GM19455 (cell line): ENCODE data around the gene ROMO1.

ENCODE experiments used
- ATAC-seq: cut with Tn5 transposase; IDR thresholded peaks from one replicate; pipeline ENCODE4 v1.9.1; 2021; ENCODE audit not compliant: unreplicated experiment

The ROMO1 gene

DNA sequence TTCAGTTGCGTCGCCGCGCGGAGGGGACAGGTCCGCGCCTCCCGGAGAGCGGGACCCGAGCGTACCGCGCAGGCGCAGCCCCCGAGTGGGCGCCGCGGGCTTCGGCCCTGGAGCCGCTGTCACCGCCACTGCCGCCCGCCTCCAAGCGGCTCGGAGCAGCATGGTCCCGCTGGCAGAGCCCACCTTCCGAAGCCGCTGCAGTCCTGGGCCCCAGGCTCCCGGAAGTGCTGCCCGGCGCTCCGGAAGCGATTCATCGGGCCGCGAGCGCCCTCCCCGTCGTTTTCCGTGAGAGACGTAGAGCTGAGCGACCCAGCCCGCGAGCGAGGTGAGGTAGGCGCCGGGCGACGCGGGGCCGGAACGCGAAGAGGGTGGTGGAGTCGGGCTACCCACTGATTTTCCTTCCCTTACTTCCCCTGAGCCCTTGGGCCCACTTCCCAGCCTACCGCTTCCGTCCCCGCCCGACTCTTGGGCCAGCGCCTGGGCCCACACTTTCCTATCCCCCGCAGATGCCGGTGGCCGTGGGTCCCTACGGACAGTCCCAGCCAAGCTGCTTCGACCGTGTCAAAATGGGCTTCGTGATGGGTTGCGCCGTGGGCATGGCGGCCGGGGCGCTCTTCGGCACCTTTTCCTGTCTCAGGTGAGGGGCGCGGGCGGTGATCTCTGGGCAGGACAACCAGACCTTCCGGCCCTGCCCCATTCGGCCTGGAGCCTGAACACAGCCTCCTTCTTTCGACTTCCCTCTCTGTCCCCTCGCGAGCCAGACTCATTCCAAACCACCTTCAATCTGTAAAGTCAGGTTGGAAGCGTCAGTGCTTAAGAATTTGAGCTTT lies at the start of gene ROMO1, which contains the start of gene NFS1:
Gene ROMO1 (plus strand): TSS at position 279 of the 830 bp plus-strand sequence. CDS start 228 bp downstream, at position 507.
Gene NFS1 (minus strand): TSS at position 226 of the 830 bp plus-strand sequence. CDS start 64 bp downstream, at position 162.
- peak; percentile 80 for ATAC-seq

DNA sequence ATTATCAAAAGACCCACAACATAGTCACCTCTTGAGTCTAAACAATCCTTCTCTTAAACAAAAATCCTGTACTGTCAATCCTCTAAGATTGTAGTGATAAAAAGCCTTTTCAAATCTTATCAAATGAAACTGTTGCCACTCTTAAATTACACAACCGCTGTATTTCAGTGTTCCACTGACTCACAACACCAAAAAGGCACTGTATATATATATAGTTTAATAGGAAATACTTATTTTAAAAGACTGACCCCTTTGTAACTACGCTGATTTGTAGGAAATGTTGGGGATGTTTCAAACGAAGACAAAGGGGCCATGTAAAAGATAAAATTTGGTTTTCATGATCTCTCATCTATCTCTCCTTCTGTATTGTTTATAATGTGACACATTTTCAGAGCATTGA lies 48.6 kb upstream of the ROMO1 start:
- no peak for ATAC-seq

DNA sequence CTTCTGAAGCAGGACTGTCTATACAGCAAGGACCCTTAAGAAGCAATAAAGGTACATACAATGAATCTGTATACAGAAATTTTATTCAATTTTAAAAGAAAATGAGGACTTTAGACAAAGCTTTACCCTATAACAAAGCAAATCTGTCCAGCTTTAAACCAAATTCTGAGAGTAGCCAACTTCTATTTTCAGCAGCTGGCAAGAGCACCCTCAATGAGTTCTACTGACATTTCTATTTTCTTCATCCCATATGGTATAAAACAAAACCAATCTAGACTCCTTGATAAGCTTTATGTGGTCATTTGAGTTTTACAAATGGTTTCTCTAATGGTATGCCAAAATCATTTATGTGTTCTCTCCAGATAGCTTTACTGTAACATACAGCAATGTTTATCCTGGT lies 47.2 kb upstream of the ROMO1 start:
- no peak for ATAC-seq

DNA sequence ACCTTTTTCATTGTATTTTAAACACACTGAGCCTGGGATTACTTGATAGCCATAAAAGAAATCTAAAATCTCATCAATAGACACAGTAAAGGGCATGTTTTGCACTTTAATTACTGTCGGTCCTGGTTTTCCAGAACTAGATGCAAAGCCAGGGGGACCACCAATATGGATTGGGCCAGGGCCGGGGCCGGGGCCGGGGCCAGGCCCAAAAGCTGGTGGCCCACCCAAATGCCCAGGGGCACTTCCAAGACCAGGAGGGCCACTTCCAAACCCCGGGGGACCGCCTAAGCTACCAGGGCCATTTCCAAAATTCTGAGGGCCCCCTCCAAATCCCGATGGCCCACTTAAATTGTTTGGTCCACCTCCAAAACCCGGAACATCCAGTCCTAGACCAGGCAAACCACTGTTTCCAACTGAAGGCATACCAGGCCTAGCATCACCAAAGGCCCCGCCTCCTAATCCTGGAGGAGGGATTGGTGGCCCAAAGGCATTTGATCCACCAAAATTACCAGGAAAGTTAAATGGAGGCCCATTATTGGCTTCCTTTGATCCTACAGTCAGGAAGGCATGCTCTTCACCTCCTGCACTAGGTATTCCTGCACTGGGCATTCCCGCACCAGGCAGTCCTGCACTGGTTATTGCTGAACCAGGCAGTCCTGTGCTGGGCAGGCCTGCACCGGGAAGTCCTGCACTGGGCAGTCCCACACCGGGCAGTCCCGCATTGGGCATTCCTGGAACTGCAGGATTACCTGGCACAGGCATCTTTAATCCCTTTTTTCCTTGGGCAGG lies 46.4 kb upstream of the ROMO1 start:
- ATAC-seq = no peak

DNA sequence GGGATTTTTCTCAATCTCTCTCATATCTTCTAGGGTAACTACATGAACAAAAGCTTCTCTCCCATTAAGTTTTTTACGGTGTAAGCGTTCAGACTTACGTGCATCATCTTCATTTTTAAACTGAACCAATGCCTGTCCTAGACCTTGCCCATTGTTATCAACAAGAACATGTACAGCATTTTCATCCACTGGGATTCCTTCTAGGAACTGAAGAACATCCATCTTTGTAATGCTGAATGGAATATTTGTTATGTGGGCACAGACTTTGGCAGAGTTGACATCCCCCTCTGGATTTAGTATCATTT lies 45.8 kb upstream of the ROMO1 start:
- no peak for ATAC-seq

DNA sequence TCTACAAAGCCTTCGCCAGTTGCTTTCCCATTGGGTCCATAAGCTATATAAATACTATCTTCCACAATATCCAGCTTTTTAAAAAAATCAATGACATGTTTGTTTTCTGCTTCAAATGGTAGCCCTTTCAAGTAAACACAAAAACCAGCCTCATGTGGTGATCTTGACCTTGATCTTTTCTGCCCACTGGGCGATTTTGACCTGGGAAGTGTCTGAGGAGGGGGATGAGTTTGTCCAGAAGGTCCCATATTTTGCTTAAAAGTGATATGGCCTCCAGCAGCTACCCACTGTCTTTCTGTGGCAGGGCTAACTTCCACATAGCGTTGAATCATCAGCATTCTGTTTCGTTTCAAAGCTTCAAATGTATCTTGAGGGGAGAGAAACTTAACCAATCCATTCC lies 45.3 kb upstream of the ROMO1 start:
- no peak for ATAC-seq

DNA sequence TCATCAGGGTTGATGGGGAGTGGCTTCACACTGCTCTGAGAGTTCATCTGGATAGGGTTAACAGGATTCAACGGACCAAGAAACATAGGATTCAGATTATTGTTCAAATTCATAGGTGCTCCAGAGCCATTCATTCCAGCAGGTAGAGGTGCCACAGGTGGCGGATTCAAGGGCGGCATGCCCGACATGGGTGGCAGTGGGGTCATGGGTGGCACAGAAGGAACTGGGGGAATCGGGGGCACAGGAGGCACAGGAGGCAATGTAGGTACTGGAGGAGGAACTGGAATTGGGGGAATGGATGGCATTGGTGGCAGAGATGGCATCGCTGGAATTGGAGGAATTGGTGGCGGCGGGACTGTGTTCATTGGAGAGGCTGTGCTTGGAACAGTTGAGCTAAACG lies 44.8 kb upstream of the ROMO1 start:
- no peak for ATAC-seq

DNA sequence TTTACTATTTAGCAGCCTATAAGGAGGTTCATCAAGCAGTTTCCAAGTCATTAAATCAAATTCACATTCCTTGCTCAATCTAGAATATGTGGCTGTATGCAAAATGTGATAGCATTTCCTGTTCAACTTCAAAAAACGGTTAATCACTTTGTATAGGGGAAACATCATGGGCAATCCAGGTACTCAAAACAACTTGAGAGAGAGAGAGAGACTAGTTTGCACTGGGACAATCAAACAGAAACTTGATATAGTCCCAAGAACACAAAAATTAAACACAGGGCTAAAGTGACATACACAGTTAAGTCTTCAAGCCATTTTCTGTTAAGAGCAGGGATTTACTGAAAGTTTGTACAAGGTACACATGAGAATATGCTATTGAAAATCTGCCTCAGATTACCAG lies 41.9 kb upstream of the ROMO1 start:
- no peak for ATAC-seq

DNA sequence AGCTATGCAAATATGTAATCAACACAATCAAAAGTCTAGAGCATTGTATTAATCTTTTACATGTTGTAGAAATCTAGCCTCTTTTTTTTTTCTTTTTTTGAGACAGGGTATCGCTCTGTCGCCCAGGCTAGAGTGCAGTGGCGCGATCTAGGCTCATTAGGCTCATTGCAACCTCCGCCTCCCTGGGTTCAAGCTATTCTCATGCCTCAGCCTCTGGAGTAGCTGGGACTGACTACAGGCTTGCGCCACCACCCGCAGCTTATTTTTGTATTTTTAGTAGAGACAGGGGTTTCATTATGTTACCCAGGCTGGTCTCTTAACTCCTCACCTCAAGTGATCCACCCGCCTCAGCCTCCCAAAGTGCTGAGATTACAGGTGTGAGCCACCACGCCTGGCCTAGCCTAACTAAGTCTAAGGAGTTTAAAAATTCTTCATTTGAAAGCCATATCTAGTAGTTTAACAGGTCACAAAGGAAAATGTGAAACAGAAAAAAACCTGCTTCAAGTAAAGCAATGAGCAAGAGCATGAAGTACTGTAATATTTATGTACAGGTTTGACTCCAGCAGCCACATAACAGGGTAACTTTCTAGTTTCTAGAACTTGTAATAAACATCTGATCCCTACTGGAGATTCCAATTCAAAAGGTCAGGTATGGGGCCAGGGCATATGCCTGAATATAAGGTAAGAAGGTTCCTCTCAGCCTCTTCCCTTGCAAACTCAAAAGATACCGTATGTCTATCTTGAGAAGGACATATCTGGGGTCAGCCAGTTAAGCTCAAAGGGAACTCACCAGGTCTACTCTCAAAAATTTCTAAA lies 38.9 kb upstream of the ROMO1 start:
- ATAC-seq = no peak

DNA sequence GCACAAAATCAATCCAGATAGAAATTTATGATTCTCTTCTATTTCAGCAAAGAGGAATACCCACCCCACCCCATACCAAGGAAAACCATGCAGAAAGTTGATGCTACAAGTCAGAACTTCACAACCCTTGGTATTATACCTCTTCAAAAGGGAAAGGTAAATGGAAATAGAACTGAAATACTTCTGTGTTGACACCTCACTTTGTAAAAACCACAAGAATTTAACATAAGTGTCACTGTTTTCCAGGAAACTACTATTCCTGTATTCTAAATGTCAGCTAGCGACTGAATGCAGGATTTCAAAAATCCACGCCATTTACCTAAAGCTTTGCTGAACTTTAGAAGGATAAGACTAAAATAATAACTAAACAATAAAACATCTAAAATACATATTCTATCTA lies 38.2 kb upstream of the ROMO1 start:
- no peak for ATAC-seq

DNA sequence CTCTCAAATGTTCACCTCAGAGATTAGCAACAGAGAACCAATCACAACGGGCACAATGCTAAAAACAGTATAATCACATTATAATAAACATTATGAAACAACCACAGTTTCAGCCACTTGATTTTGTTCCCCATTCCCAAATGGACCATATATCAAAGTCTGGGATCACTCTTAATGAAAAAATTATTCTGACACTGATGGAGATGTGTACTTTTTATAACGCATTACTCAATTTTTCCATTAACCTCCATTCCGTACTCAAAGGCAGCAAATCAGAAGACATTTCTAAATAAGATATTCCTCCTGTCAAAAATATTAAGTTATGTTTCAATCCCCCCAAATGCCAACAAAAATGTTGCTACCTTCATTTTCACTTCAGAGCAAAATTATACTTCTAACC lies 37.3 kb upstream of the ROMO1 start:
- no peak for ATAC-seq

DNA sequence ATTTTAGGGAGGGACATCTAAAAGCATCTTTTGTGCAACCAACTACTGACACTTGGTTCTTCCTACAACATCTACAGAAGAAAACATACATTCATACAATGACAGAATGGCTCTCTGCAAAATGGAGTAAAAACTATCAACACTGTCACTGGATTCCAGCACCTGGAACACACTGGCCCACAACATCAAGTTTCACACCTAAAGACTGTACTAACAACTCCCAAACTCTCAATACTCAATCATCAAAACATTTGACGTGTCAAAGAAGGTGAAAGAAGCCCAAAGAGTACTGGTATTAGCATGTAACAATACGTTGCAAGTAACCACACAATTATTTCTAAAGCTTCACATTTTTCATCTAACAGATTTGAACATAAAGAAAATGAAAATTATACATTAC lies 36.7 kb upstream of the ROMO1 start:
- no peak for ATAC-seq

DNA sequence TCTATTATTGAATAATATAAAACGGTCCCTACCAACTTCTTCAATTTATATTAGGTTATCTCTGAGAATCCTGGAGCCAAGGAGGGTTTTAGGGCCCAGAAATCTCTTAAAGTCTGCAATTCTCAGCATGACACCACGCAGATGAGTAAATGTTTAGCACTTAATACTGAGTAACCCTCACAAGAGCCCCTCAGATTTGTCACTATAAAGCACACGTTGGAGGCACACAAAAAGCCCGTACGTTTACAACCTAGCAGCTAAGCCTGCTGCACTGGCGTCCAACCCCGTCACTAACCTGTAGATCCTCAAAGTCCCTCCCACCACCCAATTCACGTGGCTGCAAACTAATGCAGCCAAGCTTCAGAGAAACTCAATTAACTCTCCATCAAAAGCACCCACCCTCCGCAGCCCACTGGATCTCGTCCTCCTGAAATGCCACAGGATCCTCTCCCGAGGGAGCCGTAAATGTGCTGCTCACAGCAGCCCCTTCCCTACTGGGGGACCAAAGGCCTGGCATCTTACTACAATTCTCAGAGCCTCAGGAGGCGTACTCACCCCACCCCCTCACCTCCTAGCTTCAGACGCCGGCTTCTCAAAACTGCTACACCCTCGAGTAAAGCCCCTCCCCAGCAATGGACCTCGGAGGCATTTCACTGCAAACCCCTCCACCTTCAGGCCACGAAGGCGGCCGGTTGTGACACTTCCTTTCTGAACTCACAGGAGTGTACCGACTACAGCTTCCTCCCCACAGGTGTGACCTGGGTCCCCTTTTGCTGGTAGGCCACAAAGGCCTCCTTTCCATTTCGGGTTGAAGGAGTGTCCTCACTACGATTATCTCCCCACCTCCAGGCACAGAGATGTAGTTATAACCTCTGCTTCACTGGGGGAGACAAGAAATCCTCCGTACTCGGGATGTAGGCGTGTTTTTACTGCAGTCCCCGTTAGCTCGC lies 35.4 kb upstream of the ROMO1 start:
- ATAC-seq = peak; percentile 23

DNA sequence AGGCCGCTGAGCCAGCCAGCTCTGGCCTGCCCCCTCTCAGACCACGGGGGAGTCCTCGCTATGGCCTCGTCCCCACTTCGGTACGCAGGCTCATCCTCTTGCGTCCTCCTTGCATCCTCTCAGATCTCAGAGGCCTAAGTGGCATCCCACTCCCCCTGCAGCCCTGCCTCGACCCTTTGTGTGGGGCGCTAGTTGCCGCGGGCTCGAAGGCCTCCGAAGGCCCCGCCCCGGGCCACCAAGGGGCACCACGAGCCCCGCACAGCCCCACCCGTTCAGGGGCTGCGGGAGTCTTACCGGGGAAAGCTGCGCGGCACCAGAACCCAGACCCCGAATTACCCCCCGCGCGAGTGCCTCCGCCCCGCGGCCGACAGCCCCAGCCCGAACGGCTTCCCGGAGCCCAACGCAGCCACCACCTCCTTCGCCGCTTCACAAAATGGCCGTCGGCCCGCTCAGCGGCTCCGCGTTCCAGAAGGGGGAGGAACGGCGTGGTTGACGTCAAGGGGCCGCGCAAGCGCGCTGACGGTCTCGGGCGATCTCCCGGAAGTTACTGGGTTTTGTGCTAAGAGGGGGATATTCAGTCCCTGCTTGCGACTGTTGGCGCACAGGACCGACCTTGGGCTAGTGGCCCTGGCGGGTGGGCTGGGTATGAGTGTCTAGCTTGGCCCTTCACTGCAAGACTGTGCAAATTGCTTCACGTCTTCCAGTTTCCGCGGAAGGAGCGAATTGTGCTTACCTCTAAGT lies 34.6 kb upstream of the ROMO1 start, which contains the start of the genes CPNE1 and RBM12:
Gene CPNE1 (minus strand): TSS at position 435 of the 741 bp plus-strand sequence. CDS start 31,977 bp downstream, outside the sequence.
Gene RBM12 (minus strand): TSS at position 435 of the 741 bp plus-strand sequence. CDS start 9,578 bp downstream, outside the sequence.
- peak; percentile 75 for ATAC-seq

DNA sequence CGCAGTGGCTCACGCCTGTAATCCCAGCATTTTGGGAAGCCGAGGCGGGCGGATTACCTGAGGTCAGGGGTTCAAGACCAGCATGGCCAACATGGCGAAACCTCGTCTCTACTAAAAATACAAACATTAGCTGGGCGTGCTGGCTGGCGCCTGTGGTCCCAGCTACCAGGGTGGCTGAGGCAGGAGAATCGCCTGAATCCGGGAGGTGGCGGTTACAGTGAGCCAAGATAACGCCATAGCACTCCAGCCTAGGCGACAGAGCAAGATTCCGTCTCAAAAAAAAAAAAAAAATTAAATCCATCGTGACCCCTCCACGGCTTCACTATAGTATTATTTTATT lies 33.3 kb upstream of the ROMO1 start:
- no peak for ATAC-seq

DNA sequence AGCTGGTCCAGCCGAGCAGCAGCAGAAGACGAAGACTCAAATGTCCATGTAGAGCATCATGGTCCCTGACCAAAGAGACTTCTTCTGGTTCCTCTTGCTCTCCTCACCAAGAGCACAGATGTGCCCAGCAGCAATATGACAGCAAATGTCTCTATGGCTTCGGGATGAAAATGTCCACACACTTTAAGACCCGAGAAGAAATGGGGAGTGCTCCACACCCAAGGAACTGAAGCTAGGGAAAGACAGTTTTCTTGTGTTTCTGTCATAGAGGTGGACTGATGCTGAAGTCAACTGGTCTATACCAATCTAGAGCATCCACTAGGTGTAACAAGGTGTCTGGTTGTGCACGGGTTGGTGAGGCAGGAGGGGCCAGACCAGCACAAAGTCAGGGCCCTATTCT lies 30.0 kb upstream of the ROMO1 start:
- ATAC-seq = no peak

DNA sequence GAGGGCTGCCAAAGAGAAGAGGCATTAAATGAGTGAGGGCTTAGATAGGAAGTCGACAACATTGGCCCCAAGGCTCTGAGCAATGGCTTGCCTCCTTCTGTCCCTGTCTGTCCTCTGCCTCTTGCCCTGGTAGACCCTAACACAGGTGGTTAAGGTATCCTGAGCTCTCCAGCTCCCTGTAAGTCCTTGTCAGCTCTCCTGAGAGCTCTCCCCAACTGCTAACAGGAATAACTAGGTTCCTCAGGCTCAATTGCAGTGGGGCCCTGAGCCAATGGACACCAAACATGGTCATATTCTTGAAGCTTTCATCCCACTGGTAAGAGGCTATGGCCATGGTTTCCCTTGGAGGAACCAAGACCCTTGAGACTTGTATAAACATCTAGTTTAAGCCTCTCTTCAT lies 29.5 kb upstream of the ROMO1 start:
- ATAC-seq = no peak

DNA sequence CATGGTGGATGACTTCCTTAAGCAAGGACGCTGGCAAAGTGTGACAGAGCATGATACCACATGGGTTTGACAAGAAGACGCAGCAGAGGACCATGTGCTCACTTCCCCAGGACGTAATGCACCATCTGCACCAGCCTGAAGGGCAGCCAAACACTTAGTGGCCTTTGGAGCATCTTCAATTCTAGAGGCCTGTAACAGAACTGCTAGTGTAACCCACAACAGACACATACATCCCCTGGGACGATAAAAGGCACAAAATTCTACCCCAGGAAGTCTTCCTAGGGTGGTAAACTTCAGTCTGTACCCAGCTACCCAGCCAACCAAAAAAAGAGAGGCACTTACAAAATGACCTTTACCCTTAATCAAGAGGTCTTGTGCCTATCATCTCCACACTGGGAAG lies 25.3 kb upstream of the ROMO1 start:
- ATAC-seq = no peak

DNA sequence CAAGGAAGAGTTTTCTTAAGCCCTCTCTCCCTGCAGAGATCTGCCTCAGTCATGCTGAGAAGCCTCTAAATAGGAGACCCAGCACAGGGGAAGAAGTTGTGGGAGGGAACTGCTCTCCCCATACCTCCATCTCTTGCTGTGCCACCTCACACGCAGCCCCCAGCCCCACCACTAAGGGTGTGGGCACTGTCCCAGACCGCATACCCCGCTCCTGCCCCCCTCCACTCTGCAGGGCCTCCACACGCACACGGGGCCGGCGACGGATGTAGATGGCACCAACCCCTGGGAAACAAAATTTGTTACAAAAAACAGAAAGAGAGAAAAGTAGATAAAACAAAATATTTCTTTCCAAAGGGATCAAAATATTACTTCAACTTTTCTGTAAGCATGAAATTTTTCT lies 24.3 kb upstream of the ROMO1 start:
- no peak for ATAC-seq
